ENCODE measurements around the gene MYOM1.

MYOM1 gene

DNA sequence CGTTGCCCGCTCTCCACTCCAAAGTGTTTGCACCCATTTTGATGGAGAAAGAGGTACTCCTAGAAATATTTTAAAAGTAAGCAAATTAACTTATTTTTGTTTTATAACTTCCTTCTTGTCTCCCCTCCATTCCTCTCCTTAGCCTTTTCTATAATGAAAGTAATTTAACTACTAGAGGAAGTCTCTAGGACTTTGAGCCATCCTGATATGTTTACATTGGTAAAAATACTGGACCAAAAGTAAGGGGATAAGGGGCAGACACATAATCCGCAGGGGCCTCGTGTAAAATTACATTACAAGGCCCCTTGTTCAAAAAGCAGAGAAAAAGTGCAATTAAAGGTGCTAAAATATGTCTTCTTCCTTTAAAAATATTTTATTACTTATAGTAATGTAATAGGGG, 55.4 kb downstream of the MYOM1 start:
- TF ChIP-seq, protein P1, sequence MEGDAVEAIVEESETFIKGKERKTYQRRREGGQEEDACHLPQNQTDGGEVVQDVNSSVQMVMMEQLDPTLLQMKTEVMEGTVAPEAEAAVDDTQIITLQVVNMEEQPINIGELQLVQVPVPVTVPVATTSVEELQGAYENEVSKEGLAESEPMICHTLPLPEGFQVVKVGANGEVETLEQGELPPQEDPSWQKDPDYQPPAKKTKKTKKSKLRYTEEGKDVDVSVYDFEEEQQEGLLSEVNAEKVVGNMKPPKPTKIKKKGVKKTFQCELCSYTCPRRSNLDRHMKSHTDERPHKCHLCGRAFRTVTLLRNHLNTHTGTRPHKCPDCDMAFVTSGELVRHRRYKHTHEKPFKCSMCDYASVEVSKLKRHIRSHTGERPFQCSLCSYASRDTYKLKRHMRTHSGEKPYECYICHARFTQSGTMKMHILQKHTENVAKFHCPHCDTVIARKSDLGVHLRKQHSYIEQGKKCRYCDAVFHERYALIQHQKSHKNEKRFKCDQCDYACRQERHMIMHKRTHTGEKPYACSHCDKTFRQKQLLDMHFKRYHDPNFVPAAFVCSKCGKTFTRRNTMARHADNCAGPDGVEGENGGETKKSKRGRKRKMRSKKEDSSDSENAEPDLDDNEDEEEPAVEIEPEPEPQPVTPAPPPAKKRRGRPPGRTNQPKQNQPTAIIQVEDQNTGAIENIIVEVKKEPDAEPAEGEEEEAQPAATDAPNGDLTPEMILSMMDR (IDR thresholded peaks at IDR 0.05; ENCODE audit: insufficient read depth, low read depth, low read length, missing control alignments): no peak
- no peak for DNase-seq (ENCODE audit: low read depth)
- no peak overlapping the region for H3K4me3 ChIP-seq (ENCODE audit: low read depth, low read length)

DNA sequence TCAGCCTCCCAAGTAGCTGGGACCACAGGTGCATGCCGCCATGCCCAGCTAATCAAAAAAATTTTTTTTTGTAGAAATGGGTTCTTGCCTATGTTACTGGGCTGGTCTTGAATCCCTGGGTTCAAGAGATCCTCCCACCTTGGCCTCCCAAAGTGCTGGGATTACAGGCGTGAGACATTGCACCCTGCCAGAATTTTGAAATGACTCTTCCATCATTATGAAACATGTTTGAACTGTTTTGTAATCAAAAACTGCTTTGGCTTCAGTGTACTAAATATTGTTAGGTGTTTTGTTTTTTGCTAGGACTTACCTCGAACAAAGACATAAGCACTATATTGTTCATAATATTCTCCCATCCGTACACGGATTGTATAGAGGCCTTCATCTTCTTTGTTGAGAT, 55.8 kb downstream of the MYOM1 start:
- H3K4me3 ChIP-seq (ENCODE audit: low read depth, low read length): no peak overlapping the region

DNA sequence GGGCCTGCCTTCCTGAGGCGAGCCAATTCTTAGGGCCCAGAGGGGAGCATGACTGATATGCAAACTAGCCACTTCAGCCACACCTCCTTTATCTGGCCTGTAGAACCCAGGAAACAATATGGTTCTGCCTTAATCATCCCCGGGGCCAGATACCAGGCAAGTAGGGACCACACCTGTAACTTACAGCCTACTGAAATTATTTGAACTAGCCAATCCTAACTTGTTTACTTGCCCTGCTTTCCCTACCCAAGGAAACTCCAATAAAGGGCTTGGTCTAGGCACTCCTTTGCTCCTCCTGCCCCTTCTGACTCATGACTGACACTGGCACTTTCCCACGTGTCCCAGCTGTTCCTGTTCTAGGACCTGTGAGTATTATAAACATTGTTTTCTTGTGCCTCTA, 57.6 kb downstream of the MYOM1 start:
- DNase-seq (ENCODE audit: low read depth): no peak
- H3K4me3 ChIP-seq (ENCODE audit: low read depth, low read length): no peak overlapping the region
- TF ChIP-seq, protein P1 (IDR thresholded peaks at IDR 0.05; ENCODE audit: insufficient read depth, low read depth, low read length, missing control alignments): no peak

More for the DNA sequence above, 55.8 kb downstream of the MYOM1 start:
- TF ChIP-seq, protein P1 (IDR thresholded peaks at IDR 0.05; ENCODE audit: insufficient read depth, low read depth, low read length, missing control alignments): no peak
- no peak for DNase-seq (ENCODE audit: low read depth)

DNA sequence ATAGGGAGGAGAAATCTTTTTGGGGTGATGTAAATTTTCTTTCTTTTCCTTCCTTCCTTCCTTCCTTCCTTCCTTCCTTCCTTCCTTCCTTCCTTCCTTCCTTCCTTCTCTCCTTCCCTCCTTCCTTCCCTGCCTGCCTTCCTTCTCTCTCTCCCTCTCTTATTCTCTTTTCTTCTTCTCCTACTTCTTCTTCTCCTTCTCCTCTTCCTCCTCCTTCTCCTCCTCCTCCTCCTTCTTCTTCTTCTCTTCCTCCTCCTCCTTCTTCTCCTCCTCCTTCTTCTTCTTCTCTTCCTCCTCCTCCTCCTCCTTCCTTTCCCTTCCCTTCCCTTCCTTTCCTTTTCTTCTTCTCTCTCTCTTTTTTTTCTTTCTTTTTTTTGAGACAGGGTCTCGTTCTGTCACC, 59.9 kb downstream of the MYOM1 start:
- TF ChIP-seq, protein P1 (IDR thresholded peaks at IDR 0.05; ENCODE audit: insufficient read depth, low read depth, low read length, missing control alignments): no peak
- no peak overlapping the region for H3K4me3 ChIP-seq (ENCODE audit: low read depth, low read length)
- no peak for DNase-seq (ENCODE audit: low read depth)

DNA sequence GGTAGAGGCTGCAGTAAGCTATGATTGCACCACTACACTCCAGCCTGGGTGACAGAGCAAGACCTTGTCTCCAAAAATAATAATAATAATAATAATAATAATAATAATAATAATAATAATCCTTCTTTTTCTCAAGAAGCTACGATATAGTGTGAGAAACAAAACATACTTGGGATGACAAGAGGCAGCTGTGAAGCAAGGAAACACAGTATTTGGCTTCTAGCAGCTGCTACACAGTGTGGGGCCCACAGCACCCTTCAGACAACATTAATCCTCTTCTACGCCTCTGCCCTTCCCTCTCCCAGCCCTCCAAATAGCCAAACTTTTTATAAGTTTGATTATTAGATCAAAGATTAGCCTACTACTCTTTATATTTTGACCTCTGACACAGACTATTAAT, 62.2 kb downstream of the MYOM1 start:
- no peak for DNase-seq (ENCODE audit: low read depth)
- no peak overlapping the region for H3K4me3 ChIP-seq (ENCODE audit: low read depth, low read length)
- TF ChIP-seq, protein P1 (IDR thresholded peaks at IDR 0.05; ENCODE audit: insufficient read depth, low read depth, low read length, missing control alignments): no peak

DNA sequence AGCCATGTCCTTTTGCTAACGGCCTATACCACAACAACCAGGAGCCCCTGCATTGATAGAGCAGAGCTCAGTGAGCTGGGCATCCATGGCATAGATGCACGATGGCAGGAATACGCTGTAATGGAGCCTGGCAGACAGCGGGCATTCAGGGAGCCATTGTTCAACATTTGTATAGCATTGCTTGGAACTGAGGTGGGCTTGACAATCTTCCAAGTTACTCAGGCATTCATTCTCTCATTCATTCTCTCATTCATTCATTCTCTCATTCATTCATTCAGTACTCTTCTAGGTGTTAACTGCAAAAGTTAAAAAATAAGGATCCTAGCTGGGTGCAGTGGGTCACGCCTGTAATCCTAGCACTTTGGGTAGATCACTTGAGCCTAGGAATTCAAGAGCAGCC, 62.7 kb downstream of the MYOM1 start:
- TF ChIP-seq, protein P1 (IDR thresholded peaks at IDR 0.05; ENCODE audit: insufficient read depth, low read depth, low read length, missing control alignments): no peak

DNA sequence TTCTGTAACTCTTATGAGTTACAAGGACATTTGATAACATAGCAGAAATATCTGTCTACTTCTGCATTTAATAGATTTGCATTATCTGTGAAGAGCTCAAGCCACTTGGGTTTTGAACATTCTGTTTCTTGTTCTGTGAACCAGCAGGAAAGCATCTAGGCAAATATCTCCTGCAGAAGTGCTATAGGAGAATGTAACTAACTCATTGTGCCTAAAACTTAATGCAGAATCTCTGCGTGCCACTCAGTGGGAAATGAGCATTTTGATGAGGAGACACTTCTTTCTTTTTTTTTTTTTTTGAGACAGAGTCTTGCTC, 63.5 kb downstream of the MYOM1 start:
- DNase-seq (ENCODE audit: low read depth): no peak
- no peak overlapping the region for H3K4me3 ChIP-seq (ENCODE audit: low read depth, low read length)
- TF ChIP-seq, protein P1 (IDR thresholded peaks at IDR 0.05; ENCODE audit: insufficient read depth, low read depth, low read length, missing control alignments): no peak

More for the DNA sequence above, 62.7 kb downstream of the MYOM1 start:
- DNase-seq (ENCODE audit: low read depth): no peak
- no peak overlapping the region for H3K4me3 ChIP-seq (ENCODE audit: low read depth, low read length)
